ENCODE results near the gene GNAQ.

- TF ChIP-seq CTCF (conservative IDR thresholded peaks at IDR 0.05; ENCODE audit: low read depth, low read length) (no peak), RFX5 (IDR thresholded peaks at IDR 0.05; ENCODE audit: low read depth, low read length) (no peak), BHLHE40 (IDR thresholded peaks at IDR 0.05; ENCODE audit: low read depth, low read length) (no peak), POLR2A (IDR thresholded peaks at IDR 0.05; ENCODE audit: low read depth, low read length) (no peak), MAZ (IDR thresholded peaks at IDR 0.05; ENCODE audit: borderline replicate concordance, low read depth, low read length) (no peak), RCOR1 (IDR thresholded peaks at IDR 0.05; ENCODE audit: insufficient replicate concordance, low read length) (no peak), CEBPB (IDR thresholded peaks at IDR 0.05; ENCODE audit: low read depth, low read length) (no peak), SMC3 (IDR thresholded peaks at IDR 0.05; ENCODE audit: low read depth, low read length) (no peak), USF2 (IDR thresholded peaks at IDR 0.05; ENCODE audit: low read depth, low read length) (no peak), RAD21 (IDR thresholded peaks at IDR 0.05; ENCODE audit: low read length) (no peak), FOS (IDR thresholded peaks at IDR 0.05; ENCODE audit: low read depth, low read length) (no peak)
These were observed 236.6 kb downstream of the GNAQ start for GRCh38 chr9:77794985-77795384.

Measured in IMR-90 (cell line).